Measurements from ENCODE around the gene SRRM3. TPM values are rescaled to one million over a fixed set of nuclear protein-coding genes. Genes with fewer than 3 reads are reported as not detected.

The SRRM3 gene
- total and polyA plus RNA-seq, 10 donors: 0.23 to 1.6 (median 0.93) TPM; not detected in 1

GRCh38 chr7:76233538-76234281, 32.0 kb downstream of the SRRM3 start:
- H3K36me3 ChIP-seq: no peaks in the 10 kb centered on the region
- no peaks in the 10 kb centered on the region for H3K9me3 ChIP-seq
- H3K27ac ChIP-seq: no peak overlapping the region
- peaks cover 0 to 100% (median 30%) of the 10 kb centered on the region in 7 donors for H3K27me3 ChIP-seq (replicated peaks in 1 of 7)
- no peak overlapping the region for H3K4me3 ChIP-seq
- DNase-seq: no peak
- no peak for TF ChIP-seq POLR2A (IDR thresholded peaks at IDR 0.05)
- TF ChIP-seq POLR2AphosphoS5 (IDR thresholded peaks at IDR 0.05): no peak
- TF ChIP-seq CTCF (IDR thresholded peaks at IDR 0.05 in 8 of 11, conservative IDR thresholded peaks at IDR 0.05 in 3 of 11): no peak
- H3K4me1 ChIP-seq: peaks cover 0 to 11% (median 7%) of the 10 kb centered on the region in 6 donors
- WGBS, 5 donors: 70 to 78% (median 73%) methylated on average over 5 of the region's 5 CpGs
- intact Hi-C loops (cut with DNase I; ENCODE audit: low total_unique reads): no loop called here

GRCh38 chr7:76234282-76234584, 32.5 kb downstream of the SRRM3 start:
- 46 to 79% (median 55%) methylated on average over 3 to 4 of the region's 4 CpGs for WGBS, 5 donors

GRCh38 chr7:76234931-76235441, 33.3 kb downstream of the SRRM3 start:
- Histone ChIP-seq H3K27me3 (replicated peaks in 1 of 7) (peaks cover 0 to 95% (median 30%) of the 10 kb centered on the region in 7 donors), H3K36me3 (no peaks in the 10 kb centered on the region), H3K27ac (no peak overlapping the region), H3K9me3 (no peaks in the 10 kb centered on the region), H3K4me1 (peaks cover 0 to 11% (median 7%) of the 10 kb centered on the region in 6 donors), H3K4me3 (peak overlapping the region in 5 of 8 donors; percentile 22 to 64 (median 30))
- TF ChIP-seq CTCF (IDR thresholded peaks at IDR 0.05 in 8 of 11, conservative IDR thresholded peaks at IDR 0.05 in 3 of 11) (no peak), POLR2AphosphoS5 (IDR thresholded peaks at IDR 0.05) (no peak), POLR2A (IDR thresholded peaks at IDR 0.05) (no peak)
- peak; percentile 82 for DNase-seq
- WGBS, 5 donors: 3 to 12% (median 6%) methylated on average over 25 to 48 of the region's 48 CpGs
- intact Hi-C loops (cut with DNase I; ENCODE audit: low total_unique reads): no loop called here

More at GRCh38 chr7:76234282-76234584, 32.5 kb downstream of the SRRM3 start:
- Histone ChIP-seq H3K27ac (no peak overlapping the region), H3K4me3 (no peak overlapping the region), H3K4me1 (peaks cover 0 to 11% (median 7%) of the 10 kb centered on the region in 6 donors), H3K9me3 (no peaks in the 10 kb centered on the region), H3K27me3 (replicated peaks in 1 of 7) (peaks cover 0 to 100% (median 30%) of the 10 kb centered on the region in 7 donors), H3K36me3 (no peaks in the 10 kb centered on the region)
- TF ChIP-seq CTCF (IDR thresholded peaks at IDR 0.05 in 8 of 11, conservative IDR thresholded peaks at IDR 0.05 in 3 of 11) (no peak), POLR2AphosphoS5 (IDR thresholded peaks at IDR 0.05) (no peak), POLR2A (IDR thresholded peaks at IDR 0.05) (no peak)
- no peak for DNase-seq
- intact Hi-C loops (cut with DNase I; ENCODE audit: low total_unique reads): no loop called here

- H3K9me3 ChIP-seq: no peaks in the 10 kb centered on the region
- intact Hi-C loops (cut with DNase I; ENCODE audit: low total_unique reads): no loop called here
- no peak for DNase-seq
- TF ChIP-seq POLR2AphosphoS5 (IDR thresholded peaks at IDR 0.05) (no peak), CTCF (IDR thresholded peaks at IDR 0.05 in 8 of 11, conservative IDR thresholded peaks at IDR 0.05 in 3 of 11) (no peak), POLR2A (IDR thresholded peaks at IDR 0.05) (no peak)
- no peak overlapping the region for H3K4me3 ChIP-seq
- H3K27me3 ChIP-seq (replicated peaks in 1 of 7): peaks cover 0 to 83% (median 29%) of the 10 kb centered on the region in 7 donors
- 57 to 69% (median 67%) methylated on average over 8 of the region's 8 CpGs for WGBS, 5 donors
- no peak overlapping the region for H3K27ac ChIP-seq
- H3K36me3 ChIP-seq: no peaks in the 10 kb centered on the region
- peaks cover 0 to 11% (median 7%) of the 10 kb centered on the region in 6 donors for H3K4me1 ChIP-seq
These were observed 34.5 kb downstream of the SRRM3 start for GRCh38 chr7:76236224-76236623.
